ENCODE measurements around the gene MEGF11. TPM values are rescaled to one million over a fixed set of nuclear protein-coding genes. Genes with fewer than 3 reads are reported as not detected.

The MEGF11 gene
- total RNA-seq, 4 donors from 2014 or later: 0.97 to 10.6 (median 4.0) TPM

GRCh38 chr15:66225656-66226274, 27.8 kb downstream of the MEGF11 start:
- intact Hi-C loops (cut with DNase I; ENCODE audit: low total_unique reads): no loop called here
- 88 to 89% methylated on average over 10 of the region's 10 CpGs for WGBS, 2 donors

GRCh38 chr15:66224946-66225345, 28.6 kb downstream of the MEGF11 start:
- TF ChIP-seq CTCF (IDR thresholded peaks at IDR 0.05) (no peak), POLR2A (IDR thresholded peaks at IDR 0.05) (no peak)
- WGBS, 2 donors: 79 to 83% methylated on average over 6 of the region's 6 CpGs
- H3K4me3 ChIP-seq (ENCODE audit: low read depth, poor library complexity, severe bottlenecking): no peak overlapping the region
- intact Hi-C loops (cut with DNase I; ENCODE audit: low total_unique reads): no loop called here
- DNase-seq (ENCODE audit: low spot score in 2 of 2): peak in 1 of 2 donors; percentile 34

More at GRCh38 chr15:66225656-66226274, 27.8 kb downstream of the MEGF11 start:
- no peak overlapping the region for H3K4me3 ChIP-seq (ENCODE audit: low read depth, poor library complexity, severe bottlenecking)
- TF ChIP-seq POLR2A (IDR thresholded peaks at IDR 0.05) (no peak), CTCF (IDR thresholded peaks at IDR 0.05) (no peak)
- no peak for DNase-seq (ENCODE audit: low spot score in 2 of 2)

GRCh38 chr15:66222273-66223198, 31.0 kb downstream of the MEGF11 start:
- WGBS, 2 donors: 74 to 84% methylated on average over 11 of the region's 11 CpGs
- TF ChIP-seq POLR2A (IDR thresholded peaks at IDR 0.05) (no peak), CTCF (IDR thresholded peaks at IDR 0.05) (no peak)
- peak in 1 of 2 donors; percentile 34 for DNase-seq (ENCODE audit: low spot score in 2 of 2)
- intact Hi-C loops (cut with DNase I; ENCODE audit: low total_unique reads): no loop called here
- no peak overlapping the region for H3K4me3 ChIP-seq (ENCODE audit: low read depth, poor library complexity, severe bottlenecking)

- DNase-seq (ENCODE audit: low spot score in 2 of 2): peak in 1 of 2 donors; percentile 65
- intact Hi-C loops (cut with DNase I; ENCODE audit: low total_unique reads): no loop called here
- H3K4me3 ChIP-seq (ENCODE audit: low read depth, poor library complexity, severe bottlenecking): no peak overlapping the region
- TF ChIP-seq POLR2A (IDR thresholded peaks at IDR 0.05) (no peak), CTCF (IDR thresholded peaks at IDR 0.05) (no peak)
- WGBS, 2 donors: 37 to 43% methylated on average over 9 of the region's 9 CpGs
Measured at GRCh38 chr15:66221126-66221525, 32.4 kb downstream of the MEGF11 start.

- H3K4me3 ChIP-seq (ENCODE audit: low read depth, poor library complexity, severe bottlenecking): no peak overlapping the region
- WGBS, 2 donors: 85 to 91% methylated on average over 6 of the region's 6 CpGs
- TF ChIP-seq POLR2A (IDR thresholded peaks at IDR 0.05) (no peak), CTCF (IDR thresholded peaks at IDR 0.05) (no peak)
- intact Hi-C loops (cut with DNase I; ENCODE audit: low total_unique reads): no loop called here
- peak in 1 of 2 donors; percentile 8 for DNase-seq (ENCODE audit: low spot score in 2 of 2)
Measured at GRCh38 chr15:66220601-66221000, 32.9 kb downstream of the MEGF11 start.
